Endothelial cell of umbilical vein (primary cell): ENCODE data around the gene LURAP1L. TPM values are rescaled to one million over a fixed set of nuclear protein-coding genes. Genes with fewer than 3 reads are reported as not detected.

Experiments
- BruUV-seq: library from RNA; stranded (reverse); fragments of 400-500 nt; replicated peaks from 2 replicates; lab custom pipeline; 2021; lab: Mats Ljungman, UMichigan
- CTCF ChIA-PET: fragments of 300-600, 350-600 bp; sonication (Branson Sonifier 250); formaldehyde crosslinking; loops from one replicate; lab custom pipeline; 2021; ENCODE audit warnings: antibody characterized with exemption, inconsistent platforms; lab: Charles Lee
- POLR2A ChIA-PET: fragments of 300-600, 350-600 bp; sonication (Branson Sonifier 250); formaldehyde crosslinking; loops from one replicate; lab custom pipeline; 2021; ENCODE audit warnings: antibody characterized with exemption, inconsistent platforms; lab: Charles Lee
- DNase-seq: peaks from one replicate; pipeline ENCODE4 v3.0.0-alpha.2; 2011; ENCODE audit warnings: low read depth, low spot score
- FAIRE-seq: peaks from 2 replicates; lab custom pipeline; 2011; peaks lifted over from hg19 to GRCh38; lab: Jason Lieb, UNC
- H2AFZ ChIP-seq: 2 replicates; pipeline ENCODE4 v1.6.0; 2012; ENCODE audit warnings: low read depth, low read length, control low read depth, inconsistent platforms
- H3K27ac ChIP-seq: 2 replicates; pipeline ENCODE4 v1.5.1; 2011; ENCODE audit warnings: low read depth, mild to moderate bottlenecking, control low read depth, low read length, moderate library complexity; ENCODE audit not compliant: insufficient read depth
- H3K27me3 ChIP-seq, 2 experiments: 2 replicates each; pipeline versions ENCODE4 v1.6.0 to v1.6.1; 2011; ENCODE audit warnings: low read length in 2 of 2, mixed read lengths in 1 of 2; ENCODE audit not compliant: control insufficient read depth in 2 of 2, insufficient read depth in 2 of 2
- H3K36me3 ChIP-seq, 2 experiments: 2 replicates in 1 of 2; 3 replicates in 1 of 2; pipeline ENCODE4 v1.5.1; 2011; ENCODE audit warnings: low read length in 2 of 2, mild to moderate bottlenecking in 1 of 2, moderate library complexity in 1 of 2; ENCODE audit not compliant: control insufficient read depth in 2 of 2, insufficient read depth in 2 of 2; ENCODE audit errors: extremely low read depth in 1 of 2
- H3K4me1 ChIP-seq: 3 replicates; pipeline ENCODE4 v1.5.1; 2011; ENCODE audit warnings: mild to moderate bottlenecking, low read length; ENCODE audit not compliant: control insufficient read depth, insufficient read depth; ENCODE audit errors: extremely low read depth
- H3K4me2 ChIP-seq: 2 replicates; pipeline ENCODE4 v1.6.1; 2011; ENCODE audit warnings: low read length, control low read depth, mixed read lengths; ENCODE audit not compliant: insufficient read depth
- H3K4me3 ChIP-seq, 3 experiments: fragments of 200-600 bp in 1 of 3; sonication (generic), shearing (Covaris generic) in 1 of 3; replicated peaks in 1 of 3; 2 replicates each; pipeline ENCODE4 v1.5.1; 2011 to 2016; ENCODE audit warnings: control low read depth in 3 of 3, low read length in 3 of 3, mild to moderate bottlenecking in 2 of 3, inconsistent platforms in 1 of 3, low read depth in 1 of 3, moderate library complexity in 1 of 3; ENCODE audit not compliant: insufficient read depth in 1 of 3
- H3K79me2 ChIP-seq: 2 replicates; pipeline ENCODE4 v1.6.0; 2012; ENCODE audit warnings: low read length, inconsistent platforms; ENCODE audit not compliant: control insufficient read depth, insufficient read depth
- H3K9ac ChIP-seq: replicated peaks from 2 replicates; pipeline ENCODE3; 2011; ENCODE audit warnings: low read length, control low read depth; ENCODE audit not compliant: insufficient read depth; ENCODE audit errors: extremely low read depth
- H3K9me1 ChIP-seq: replicated peaks from 3 replicates; pipeline ENCODE4 v1.6.0; 2011; ENCODE audit warnings: mild to moderate bottlenecking, low read length; ENCODE audit not compliant: control insufficient read depth, insufficient read depth; ENCODE audit errors: extremely low read depth
- H3K9me3 ChIP-seq: replicated peaks from 2 replicates; pipeline ENCODE4 v1.5.1; 2012; ENCODE audit warnings: low read length, inconsistent platforms; ENCODE audit not compliant: control insufficient read depth, insufficient read depth
- H4K20me1 ChIP-seq: replicated peaks from 2 replicates; pipeline ENCODE3; 2011; ENCODE audit warnings: mild to moderate bottlenecking, low read length; ENCODE audit not compliant: control insufficient read depth, insufficient read depth; ENCODE audit errors: extremely low read depth
- CTCF ChIP-seq, 2 donors: IDR thresholded peaks; 1 replicate in 1 of 2; 2 replicates in 1 of 2; pipeline ENCODE4 v1.5.1; 2011; ENCODE audit warnings: low read length in 2 of 2, mild to moderate bottlenecking in 2 of 2, moderate library complexity in 2 of 2, control low read depth in 1 of 2, inconsistent platforms in 1 of 2, low read depth in 1 of 2; ENCODE audit not compliant: insufficient read depth in 1 of 2; ENCODE audit errors: extremely low read depth in 1 of 2
- EZH2 ChIP-seq: IDR thresholded peaks from 2 replicates; pipeline ENCODE4 v1.6.1; 2012; ENCODE audit warnings: borderline replicate concordance, low read depth, mild to moderate bottlenecking, moderate library complexity, low read length, inconsistent platforms; ENCODE audit not compliant: severe bottlenecking
- FOS ChIP-seq: IDR thresholded peaks from 2 replicates; pipeline ENCODE4 v1.6.1; 2011; ENCODE audit warnings: mild to moderate bottlenecking, low read length, moderate library complexity, borderline replicate concordance; ENCODE audit not compliant: insufficient read depth
- GATA2 ChIP-seq: IDR thresholded peaks from 2 replicates; pipeline ENCODE4 v1.7.0; 2011; ENCODE audit warnings: low read depth, mild to moderate bottlenecking, moderate library complexity, mixed read lengths, low read length; ENCODE audit not compliant: insufficient read length, insufficient read depth
- JUN ChIP-seq: IDR thresholded peaks from 2 replicates; pipeline ENCODE4 v1.6.1; 2011; ENCODE audit warnings: borderline replicate concordance, low read depth; ENCODE audit not compliant: insufficient read length, insufficient read depth
- MAX ChIP-seq: IDR thresholded peaks from 2 replicates; pipeline ENCODE4 v1.6.1; 2011; ENCODE audit not compliant: insufficient read depth, insufficient read length
- MYC ChIP-seq: IDR thresholded peaks from one replicate; pipeline ENCODE4 v1.6.1; 2011; ENCODE audit warnings: mild to moderate bottlenecking, low read depth, low read length
- POLR2A ChIP-seq: IDR thresholded peaks from 2 replicates; pipeline ENCODE4 v1.6.1; 2012; ENCODE audit warnings: low read depth, mild to moderate bottlenecking, control low read depth, low read length
- POLR2AphosphoS5 ChIP-seq: IDR thresholded peaks from 2 replicates; pipeline ENCODE4 v1.6.1; 2012; ENCODE audit warnings: low read depth, mild to moderate bottlenecking, control low read depth, low read length, moderate library complexity; ENCODE audit not compliant: insufficient read depth
- dilution Hi-C: fragments of 300-500 bp; cut with MboI; formaldehyde crosslinking; loops from one replicate; pipeline ENCODE4 v1.15.0; 2019; ENCODE audit warnings: low sequenced_read_pairs; ENCODE audit not compliant: extremely low pct_ligation_motif_present
- intact Hi-C: fragments of 100-400 bp; cut with micrococcal nuclease; formaldehyde crosslinking; loops from one replicate; pipeline ENCODE4 v1.10.0; 2022
- polyA plus RNA-seq, 4 experiments: library from polyadenylated mRNA; depleted of rRNA in 3 of 4; stranded (reverse) in 3 of 4; unstranded in 1 of 4; fragments of >200 nt; gene quantifications; 2 replicates each; pipeline versions ENCODE4 v1.2.1 to v1.2.3, GENCODE V29; 2011 to 2012; ENCODE audit warnings: missing spikeins in 1 of 4
- total RNA-seq: library from RNA; stranded (reverse); gene quantifications from 2 replicates; pipeline ENCODE4 v1.2.3, GENCODE V29; 2021

LURAP1L gene
- total and polyA plus RNA-seq, 2 donors (not counting 3 experiments of a cell fraction or from before 2014, with no cell fraction given), result 1.5 to 3.3 TPM

GRCh38 chr9:12859704-12860251 is 85.0 kb downstream of the LURAP1L start:
- peak overlapping the region; percentile 45 for H3K4me2 ChIP-seq
- no peaks in the 10 kb centered on the region for H3K9me1 ChIP-seq
- POLR2A ChIA-PET, result no interaction called here
- peak overlapping the region; percentile 3 for H3K9ac ChIP-seq
- DNase-seq (peak; percentile 50), FAIRE-seq (peak; percentile 37)
- H3K4me1 ChIP-seq, result peaks cover 8% of the 10 kb centered on the region
- BruUV-seq, result no TSS peak
- H3K79me2 ChIP-seq, result no peaks in the 10 kb centered on the region
- TF ChIP-seq POLR2AphosphoS5 (peak; percentile 18), POLR2A (no peak), FOS (peak; percentile 29)
- H2AFZ ChIP-seq, result peak overlapping the region; percentile 5
- H4K20me1 ChIP-seq, result no peaks in the 10 kb centered on the region
- no peaks in the 10 kb centered on the region for H3K36me3 ChIP-seq
- H3K27me3 ChIP-seq, result no peaks in the 10 kb centered on the region
- H3K27ac ChIP-seq, result no peak overlapping the region
- H3K4me3 ChIP-seq, result no peak overlapping the region
- CTCF ChIA-PET, result no interaction called here
- no peaks in the 10 kb centered on the region for H3K9me3 ChIP-seq
- intact Hi-C loops (no loop called here), dilution Hi-C loops (no loop called here)

GRCh38 chr9:12860998-12861397 is 86.2 kb downstream of the LURAP1L start:
- Histone ChIP-seq H3K27ac (no peak overlapping the region), H3K9me3 (no peaks in the 10 kb centered on the region), H2AFZ (peak overlapping the region; percentile 38), H4K20me1 (no peaks in the 10 kb centered on the region), H3K4me2 (no peak overlapping the region), H3K79me2 (no peaks in the 10 kb centered on the region), H3K4me1 (peaks cover 8% of the 10 kb centered on the region), H3K4me3 (no peak overlapping the region), H3K36me3 (no peaks in the 10 kb centered on the region), H3K9ac (no peak overlapping the region), H3K9me1 (no peaks in the 10 kb centered on the region), H3K27me3 (no peaks in the 10 kb centered on the region)
- POLR2A ChIA-PET, result no interaction called here
- DNase-seq, result no peak
- intact Hi-C loops, result no loop called here
- no peak for TF ChIP-seq MYC
- no peak for TF ChIP-seq MAX
- TF ChIP-seq POLR2AphosphoS5, result no peak
- TF ChIP-seq POLR2A, result no peak
- TF ChIP-seq CTCF (IDR thresholded peaks at IDR 0.05; ENCODE audit: extremely low read depth in 1 of 2, insufficient read depth in 1 of 2, low read depth in 1 of 2, low read length in 2 of 2), result no peak
- no peak for TF ChIP-seq FOS
- no peak for TF ChIP-seq JUN
- TF ChIP-seq EZH2, result no peak
- TF ChIP-seq GATA2, result no peak
- no TSS peak for BruUV-seq
- no peak for FAIRE-seq
- dilution Hi-C loops, result no loop called here
- CTCF ChIA-PET, result no interaction called here
